Colonic mucosa (tissue), 4 donors: ENCODE results near the gene ELK1. TPM values are rescaled to one million over a fixed set of nuclear protein-coding genes. Genes with fewer than 3 reads are reported as not detected.

Experiments
- DNase-seq: peaks from one replicate; pipeline ENCODE4 v3.0.0-alpha.2; 2020
- H3K27ac ChIP-seq: fragments of 200-600 bp; one replicate; pipeline ENCODE4 v1.8.0; 2021
- H3K27me3 ChIP-seq: fragments of 200-600 bp; one replicate; pipeline ENCODE4 v1.8.0; 2021
- H3K36me3 ChIP-seq: fragments of 200-600 bp; one replicate; pipeline ENCODE4 v1.8.0; 2021
- H3K4me1 ChIP-seq: fragments of 200-600 bp; one replicate; pipeline ENCODE4 v1.8.0; 2021; ENCODE audit warnings: mild to moderate bottlenecking
- H3K4me3 ChIP-seq: fragments of 200-600 bp; one replicate; pipeline ENCODE4 v1.8.0; 2021
- H3K9ac ChIP-seq, 2 donors: one replicate each; pipeline ENCODE4 v1.7.0; 2013; ENCODE audit warnings: control low read depth in 2 of 2, low read depth in 2 of 2, low read length in 2 of 2
- H3K9me3 ChIP-seq: fragments of 200-600 bp; one replicate; pipeline ENCODE4 v1.8.0; 2021
- intact Hi-C: fragments of 100-400 bp; cut with DNase I; formaldehyde crosslinking; loops from one replicate; pipeline ENCODE4 v1.14.1; 2022
- total RNA-seq, 2 donors: library from RNA; stranded (reverse); fragmentation: NEBNext Ultra II Directional in 1 of 2; extraction: Animal tissue kit (Norgen Biotek cat#: 25700) in 1 of 2; gene quantifications; one replicate each; pipeline ENCODE4 v1.2.1, GENCODE V29; 2021
- TF ChIP-seq, protein P1 (sequence below): fragments of 200-600 bp; IDR thresholded peaks from one replicate; pipeline ENCODE4 v1.8.0; 2022; ENCODE audit warnings: antibody characterized with exemption, mild to moderate bottlenecking
- donor health status: healthy.
- donor health status: DM: no; HTN: no; CAD: no.
- donor health status: DM: no; HTN: no; CAD: no.

ELK1 gene
- total RNA-seq, 2 donors from 2014 or later: 26.7 to 31.0 TPM

- H3K27ac ChIP-seq: no peak overlapping the region
- H3K9ac ChIP-seq: no peak overlapping the region
- no peaks in the 10 kb centered on the region for H3K36me3 ChIP-seq
- no peak overlapping the region for H3K4me3 ChIP-seq
- DNase-seq: no peak
- no peaks in the 10 kb centered on the region for H3K4me1 ChIP-seq
- TF ChIP-seq, protein P1, sequence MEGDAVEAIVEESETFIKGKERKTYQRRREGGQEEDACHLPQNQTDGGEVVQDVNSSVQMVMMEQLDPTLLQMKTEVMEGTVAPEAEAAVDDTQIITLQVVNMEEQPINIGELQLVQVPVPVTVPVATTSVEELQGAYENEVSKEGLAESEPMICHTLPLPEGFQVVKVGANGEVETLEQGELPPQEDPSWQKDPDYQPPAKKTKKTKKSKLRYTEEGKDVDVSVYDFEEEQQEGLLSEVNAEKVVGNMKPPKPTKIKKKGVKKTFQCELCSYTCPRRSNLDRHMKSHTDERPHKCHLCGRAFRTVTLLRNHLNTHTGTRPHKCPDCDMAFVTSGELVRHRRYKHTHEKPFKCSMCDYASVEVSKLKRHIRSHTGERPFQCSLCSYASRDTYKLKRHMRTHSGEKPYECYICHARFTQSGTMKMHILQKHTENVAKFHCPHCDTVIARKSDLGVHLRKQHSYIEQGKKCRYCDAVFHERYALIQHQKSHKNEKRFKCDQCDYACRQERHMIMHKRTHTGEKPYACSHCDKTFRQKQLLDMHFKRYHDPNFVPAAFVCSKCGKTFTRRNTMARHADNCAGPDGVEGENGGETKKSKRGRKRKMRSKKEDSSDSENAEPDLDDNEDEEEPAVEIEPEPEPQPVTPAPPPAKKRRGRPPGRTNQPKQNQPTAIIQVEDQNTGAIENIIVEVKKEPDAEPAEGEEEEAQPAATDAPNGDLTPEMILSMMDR: no peak
- H3K27me3 ChIP-seq: no peaks in the 10 kb centered on the region
- intact Hi-C loops: no loop called here
- H3K9me3 ChIP-seq: no peaks in the 10 kb centered on the region
Measured at GRCh38 chrX:47661539-47661938, 11.2 kb upstream of the ELK1 start.

DNA sequence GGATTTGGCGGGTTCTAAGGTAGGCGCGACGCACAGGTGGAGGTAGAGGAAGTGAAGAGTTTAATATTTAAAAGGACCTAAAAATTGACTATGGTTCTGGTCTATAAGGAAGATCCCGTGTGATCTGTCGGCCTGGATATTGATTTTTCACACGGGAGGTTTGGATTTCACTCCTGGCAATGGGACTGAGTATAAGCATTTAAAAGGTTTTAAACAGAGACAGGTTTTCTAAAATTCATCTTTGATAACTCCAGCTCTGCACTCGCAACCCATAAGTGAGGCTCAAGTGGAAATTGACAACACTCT is 9.0 kb upstream of the ELK1 start:
- peak overlapping the region; percentile 83 for H3K27ac ChIP-seq
- TF ChIP-seq, protein P1: no peak
- intact Hi-C loops: no loop called here
- no peaks in the 10 kb centered on the region for H3K4me1 ChIP-seq
- DNase-seq: no peak
- H3K9ac ChIP-seq: peak overlapping the region; percentile 63 to 84
- no peak overlapping the region for H3K4me3 ChIP-seq
- H3K27me3 ChIP-seq: no peaks in the 10 kb centered on the region
- no peaks in the 10 kb centered on the region for H3K36me3 ChIP-seq
- H3K9me3 ChIP-seq: no peaks in the 10 kb centered on the region

GRCh38 chrX:47658684-47659420 is 8.5 kb upstream of the ELK1 start, which contains the start of gene UXT:
Gene UXT, minus strand, starts transcription at chrX:47659180. Its CDS starts 253 bp downstream, at chrX:47658927.
- Histone ChIP-seq H3K4me3 (peak within 1 kb of the TSS; percentile 40), H3K27ac (peak within 1 kb of the TSS; percentile 83), H3K9ac (peak within 1 kb of the TSS; percentile 63 to 84), H3K4me1 (no peaks in the 10 kb centered on the region), H3K9me3 (no peaks in the 10 kb centered on the region), H3K36me3 (no peaks in the 10 kb centered on the region), H3K27me3 (no peaks in the 10 kb centered on the region)
- intact Hi-C loops: no loop called here
- TF ChIP-seq, protein P1: no peak
- DNase-seq: peak; percentile 94

- TF ChIP-seq, protein P1: no peak
- Histone ChIP-seq H3K27ac (peak overlapping the region; percentile 83), H3K4me1 (no peaks in the 10 kb centered on the region), H3K36me3 (no peaks in the 10 kb centered on the region), H3K4me3 (peak overlapping the region; percentile 40), H3K9me3 (no peaks in the 10 kb centered on the region), H3K27me3 (no peaks in the 10 kb centered on the region), H3K9ac (no peak overlapping the region)
- intact Hi-C loops: no loop called here
- DNase-seq: no peak
Measured at GRCh38 chrX:47658301-47658683, 7.9 kb upstream of the ELK1 start.

GRCh38 chrX:47651043-47651905 is 911 bp upstream of the ELK1 start:
- Histone ChIP-seq H3K27me3 (no peaks in the 10 kb centered on the region), H3K4me3 (peak overlapping the region; percentile 32), H3K9me3 (no peaks in the 10 kb centered on the region), H3K9ac (peak overlapping the region; percentile 48 to 64), H3K36me3 (no peaks in the 10 kb centered on the region), H3K4me1 (no peaks in the 10 kb centered on the region), H3K27ac (peak overlapping the region; percentile 52)
- DNase-seq: no peak
- TF ChIP-seq, protein P1: no peak
- intact Hi-C loops: no loop called here
